Kidney tubule cell (primary cell): ENCODE results near the gene SGCE.
"Not testable (repeated sequence)": the region's sequence is repeated elsewhere in the genome, so short reads cannot be mapped to it uniquely, and the experiment has no call there.

Experiments
- DNase-seq: peaks from one replicate; pipeline ENCODE4 v3.0.0-alpha.2; 2018; ENCODE audit warnings: low spot score

SGCE gene

DNA sequence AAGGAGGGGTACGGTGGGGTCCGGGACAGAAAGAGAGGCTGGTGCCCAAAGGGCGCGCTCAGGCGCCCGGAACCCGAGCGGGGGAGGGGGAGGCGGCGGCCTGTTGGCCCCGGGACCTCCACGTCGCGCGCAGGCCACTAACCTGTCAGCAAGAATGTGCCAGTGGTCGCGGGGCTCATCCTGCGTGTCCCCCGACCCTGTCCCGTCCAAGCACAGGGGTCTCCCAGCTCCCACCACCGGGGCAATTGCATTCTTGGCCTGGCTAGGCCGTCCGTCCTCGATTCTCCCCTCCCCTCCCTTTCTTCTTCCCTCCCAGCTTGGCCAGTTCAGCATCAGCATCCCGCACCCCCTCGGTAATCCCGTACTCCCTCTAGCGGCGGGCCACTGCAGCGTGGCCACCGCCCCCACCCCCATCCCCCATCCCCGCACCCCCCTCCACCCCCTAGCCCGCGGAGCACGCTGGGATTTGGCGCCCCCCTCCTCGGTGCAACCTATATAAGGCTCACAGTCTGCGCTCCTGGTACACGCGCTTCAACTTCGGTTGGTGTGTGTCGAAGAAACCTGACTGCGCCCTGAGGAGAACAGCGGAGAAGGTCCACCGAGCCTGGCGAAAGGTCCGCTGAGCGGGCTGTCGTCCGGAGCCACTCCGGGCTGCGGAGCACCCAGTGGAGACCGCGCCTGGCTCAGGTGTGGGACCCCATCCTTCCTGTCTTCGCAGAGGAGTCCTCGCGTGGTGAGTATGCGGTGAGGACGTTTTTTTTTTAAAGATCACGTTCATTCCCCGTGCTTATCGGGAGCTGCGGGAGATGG is at the start of gene SGCE:
Gene SGCE (minus strand): TSS at position 286 of the 810 bp plus-strand sequence. CDS start 35 bp downstream, at position 251.
- peak; percentile 79 for DNase-seq

DNA sequence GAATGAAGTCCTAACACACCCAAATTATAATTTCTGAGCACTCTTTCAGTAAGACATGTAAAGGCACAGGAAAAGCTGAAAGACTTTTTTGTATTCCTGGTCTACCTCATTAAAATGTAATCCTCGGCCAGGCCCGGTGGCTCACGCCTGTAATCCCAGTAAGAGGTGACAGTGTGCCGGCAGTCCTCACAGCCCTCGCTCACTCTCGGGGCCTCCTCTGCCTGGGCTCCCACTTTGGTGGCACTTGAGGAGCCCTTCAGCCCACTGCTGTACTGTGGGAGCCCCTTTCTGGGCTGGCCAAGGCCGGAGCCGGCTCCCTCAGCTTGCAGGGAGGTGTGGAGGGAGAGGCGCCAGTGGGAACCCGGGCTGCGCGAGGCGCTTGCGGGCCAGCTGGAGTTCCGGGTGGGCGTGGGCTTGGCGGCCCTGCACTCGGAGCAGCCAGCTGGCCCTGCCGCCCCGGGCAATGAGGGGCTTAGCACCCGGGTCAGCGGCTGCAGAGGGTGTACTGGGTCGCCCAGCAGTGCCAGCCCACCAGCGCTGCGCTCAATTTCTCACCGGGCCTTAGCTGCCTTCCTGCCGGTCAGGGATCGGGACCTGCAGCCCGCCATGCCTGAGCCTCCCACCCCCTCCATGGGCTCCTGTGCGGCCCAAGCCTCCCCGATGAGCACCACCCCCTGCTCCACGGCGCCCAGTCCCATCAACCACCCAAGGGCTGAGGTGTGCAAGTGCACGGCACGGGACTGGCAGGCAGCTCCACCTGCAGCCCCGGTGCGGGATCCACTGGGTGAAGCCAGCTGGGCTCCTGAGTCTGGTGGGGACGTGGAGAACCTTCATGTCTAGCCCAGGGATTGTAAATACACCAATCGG is 49.5 kb upstream of the SGCE start:
- not testable (repeated sequence) for DNase-seq

- peak; percentile 85 for DNase-seq
Measured at GRCh38 chr7:94701555-94701973, 45.6 kb upstream of the SGCE start.

DNA sequence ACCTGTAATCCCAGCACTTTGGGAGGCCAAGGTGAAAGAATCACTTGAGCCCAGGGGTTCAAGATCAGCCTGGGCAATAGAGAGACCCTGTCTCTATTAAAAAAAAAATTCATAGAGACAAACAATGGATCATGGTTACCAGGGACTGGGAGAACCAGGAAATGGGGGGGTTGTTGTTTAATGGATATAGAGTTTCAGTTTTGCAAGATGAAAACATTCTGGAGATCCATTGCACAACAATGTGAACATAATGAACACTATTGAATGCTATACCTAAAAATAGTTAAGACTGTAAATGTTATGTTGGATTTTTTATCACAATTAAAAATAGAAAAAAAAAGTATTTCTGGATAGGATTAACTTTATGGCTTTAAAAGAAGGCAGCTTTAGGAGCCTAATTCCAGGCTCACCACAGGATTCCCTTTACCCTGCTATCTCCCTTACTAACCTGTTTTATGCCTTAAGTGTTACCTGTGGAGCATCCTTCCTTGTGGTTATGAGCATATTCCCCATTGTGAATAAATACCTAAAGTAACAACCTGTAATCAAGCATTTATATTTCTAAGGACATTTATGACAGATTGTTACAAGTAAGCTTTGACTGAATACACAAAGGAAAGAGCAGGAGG is 45.1 kb upstream of the SGCE start:
- no peak for DNase-seq

- DNase-seq = peak; percentile 72
Measured at GRCh38 chr7:94698275-94698674, 42.3 kb upstream of the SGCE start.

GRCh38 chr7:94697035-94697974 is 41.4 kb upstream of the SGCE start:
- peak; percentile 92 for DNase-seq

GRCh38 chr7:94687810-94688209 is 31.9 kb upstream of the SGCE start:
- no peak for DNase-seq

DNA sequence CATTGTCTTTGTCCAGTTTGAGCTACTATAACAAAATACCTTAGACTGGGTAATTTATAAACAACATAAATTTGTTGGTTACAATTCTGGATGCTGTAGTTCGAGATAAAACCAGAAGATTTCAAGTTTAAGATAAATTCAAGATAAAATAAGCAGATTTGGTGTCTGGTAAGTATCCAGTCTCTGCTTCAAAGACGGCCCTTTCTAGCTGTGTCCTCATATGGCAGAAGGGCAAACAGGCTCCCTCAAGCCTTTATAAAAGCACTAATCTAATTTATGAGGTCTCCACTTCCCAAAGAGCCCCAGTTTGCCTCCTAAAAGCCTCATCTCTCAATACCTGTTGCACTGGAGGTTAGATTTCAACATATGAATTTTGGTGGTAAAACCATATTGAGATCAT is 31.1 kb upstream of the SGCE start:
- DNase-seq = no peak

GRCh38 chr7:94683066-94683465 is 27.1 kb upstream of the SGCE start:
- no peak for DNase-seq

DNA sequence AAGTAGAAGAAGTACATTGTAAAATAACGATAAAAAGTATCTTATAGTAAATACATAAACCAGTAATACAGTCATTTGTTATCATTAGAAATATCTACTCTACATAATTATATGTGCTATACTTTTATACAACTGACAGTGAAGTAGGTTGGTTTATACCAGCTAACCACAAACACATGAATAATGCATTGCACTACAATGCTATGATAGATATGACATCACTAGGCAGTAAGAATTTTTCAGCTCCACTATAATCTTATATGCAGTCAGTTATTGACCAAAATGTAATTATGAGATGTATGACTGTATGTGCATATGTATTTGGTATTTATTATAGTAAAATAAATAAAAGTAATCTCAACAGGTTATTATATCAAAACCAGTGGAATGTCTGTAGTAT is 23.4 kb upstream of the SGCE start:
- no peak for DNase-seq

GRCh38 chr7:94676431-94676830 is 20.5 kb upstream of the SGCE start:
- no peak for DNase-seq

GRCh38 chr7:94675356-94675755 is 19.4 kb upstream of the SGCE start:
- no peak for DNase-seq

DNA sequence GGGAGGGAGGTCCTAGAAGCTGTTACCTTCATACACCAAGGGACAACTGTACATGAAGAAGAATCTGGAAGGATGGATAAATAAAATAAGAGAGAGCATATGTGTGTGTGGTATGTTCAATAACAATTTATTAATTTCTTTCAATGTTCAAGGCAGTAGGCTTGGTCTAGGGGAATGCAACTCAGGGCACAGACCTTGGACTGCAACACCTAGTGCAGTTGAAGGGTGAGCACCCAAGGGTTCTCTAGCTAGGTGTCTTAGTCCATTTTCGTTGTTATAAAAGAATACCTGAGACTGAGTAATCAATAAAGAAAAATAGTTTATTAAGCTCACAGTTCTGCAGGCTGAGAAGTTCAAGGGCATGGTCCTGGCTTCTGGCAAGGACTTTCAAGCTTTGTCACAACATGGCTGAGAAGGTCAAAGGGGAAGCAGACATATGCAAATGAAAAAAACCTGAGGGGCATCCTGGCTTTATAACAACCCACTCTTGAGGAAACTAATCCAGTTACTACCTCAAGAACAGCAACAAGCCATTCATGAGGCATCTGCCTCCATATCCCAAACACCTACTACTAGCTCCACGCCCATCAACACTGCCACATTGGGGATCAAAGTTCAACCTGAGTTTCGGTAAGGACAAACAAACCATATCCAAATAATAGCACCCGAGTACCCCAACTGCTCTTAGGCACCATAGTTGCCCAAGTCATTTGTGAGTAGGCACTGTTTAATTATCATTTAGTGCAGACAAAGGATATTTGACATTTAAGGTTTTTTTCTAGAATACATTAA is 15.7 kb upstream of the SGCE start:
- no peak for DNase-seq

DNA sequence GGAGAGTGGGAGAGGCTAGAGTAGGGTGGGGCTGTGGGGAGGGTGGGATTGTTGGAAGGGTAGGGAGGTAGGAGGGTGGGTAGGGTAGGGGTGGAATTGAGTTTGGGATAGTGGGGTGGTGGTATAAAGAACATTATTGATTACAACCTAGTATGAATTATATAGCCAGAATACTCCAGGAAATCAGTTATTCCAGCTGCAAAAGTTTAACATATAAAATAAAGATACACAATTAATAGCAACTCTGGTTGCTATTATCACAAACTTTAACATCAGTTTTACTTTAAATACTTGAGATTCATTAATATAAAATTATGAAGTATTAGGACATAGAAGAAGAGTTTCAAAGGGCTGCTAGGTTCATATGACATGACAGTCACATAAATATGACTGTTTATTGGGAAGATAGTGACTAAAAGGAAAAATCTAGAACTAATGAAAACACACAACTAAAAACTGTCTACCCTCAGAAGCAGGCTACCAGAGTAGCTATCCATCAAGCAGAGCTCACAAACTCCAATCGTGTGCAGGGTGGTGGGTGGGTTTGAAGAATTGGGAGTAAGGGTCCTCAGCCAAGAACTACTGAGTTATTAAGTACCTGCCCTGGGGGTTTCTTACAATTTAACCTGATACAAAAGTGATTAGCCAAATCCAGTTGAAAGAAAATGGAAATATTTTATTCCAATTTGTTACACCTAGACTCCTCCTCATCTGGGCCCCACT is 14.0 kb upstream of the SGCE start:
- no peak for DNase-seq

DNA sequence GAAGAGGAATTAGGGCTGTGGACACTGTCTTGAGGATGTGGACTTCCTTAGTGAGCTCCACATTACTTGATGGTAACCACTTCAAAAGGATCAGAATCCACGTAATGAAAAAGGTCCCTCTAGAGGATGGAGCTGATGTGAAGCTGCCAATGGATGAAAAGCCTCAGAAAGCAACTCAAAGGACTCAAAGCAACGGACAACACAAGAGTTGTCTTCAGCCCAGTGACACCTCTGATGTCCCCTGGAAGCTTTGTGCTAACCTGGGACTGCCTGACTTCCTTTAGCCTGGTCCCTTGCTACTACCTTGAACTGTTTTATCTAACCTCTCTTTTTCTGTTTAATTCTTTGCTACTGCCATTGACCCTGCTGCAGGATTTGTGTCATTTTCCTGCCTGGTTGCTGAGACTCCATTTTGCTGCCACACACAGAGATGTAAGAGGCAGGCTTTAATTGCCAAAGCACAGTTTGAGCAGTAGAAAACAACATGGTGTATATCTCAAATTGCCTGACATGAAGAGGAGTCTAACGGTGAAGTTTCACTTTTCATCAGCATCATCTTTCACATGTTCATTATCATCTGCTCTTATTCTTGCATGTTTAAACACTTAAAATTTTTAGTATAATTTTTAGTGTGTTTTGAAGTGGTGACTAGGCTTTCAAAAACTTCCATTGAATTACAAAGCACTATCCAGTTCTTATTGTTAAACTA is 11.1 kb upstream of the SGCE start:
- DNase-seq = no peak

DNA sequence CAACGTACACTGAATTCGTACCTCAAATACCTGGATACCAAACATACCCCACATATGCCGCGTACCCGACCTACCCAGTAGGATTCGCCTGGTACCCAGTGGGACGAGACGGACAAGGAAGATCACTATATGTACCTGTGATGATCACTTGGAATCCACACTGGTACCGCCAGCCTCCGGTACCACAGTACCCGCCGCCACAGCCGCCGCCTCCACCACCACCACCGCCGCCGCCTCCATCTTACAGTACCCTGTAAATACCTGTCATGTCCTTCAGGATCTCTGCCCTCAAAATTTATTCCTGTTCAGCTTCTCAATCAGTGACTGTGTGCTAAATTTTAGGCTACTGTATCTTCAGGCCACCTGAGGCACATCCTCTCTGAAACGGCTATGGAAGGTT is 9.5 kb upstream of the SGCE start:
- no peak for DNase-seq

DNA sequence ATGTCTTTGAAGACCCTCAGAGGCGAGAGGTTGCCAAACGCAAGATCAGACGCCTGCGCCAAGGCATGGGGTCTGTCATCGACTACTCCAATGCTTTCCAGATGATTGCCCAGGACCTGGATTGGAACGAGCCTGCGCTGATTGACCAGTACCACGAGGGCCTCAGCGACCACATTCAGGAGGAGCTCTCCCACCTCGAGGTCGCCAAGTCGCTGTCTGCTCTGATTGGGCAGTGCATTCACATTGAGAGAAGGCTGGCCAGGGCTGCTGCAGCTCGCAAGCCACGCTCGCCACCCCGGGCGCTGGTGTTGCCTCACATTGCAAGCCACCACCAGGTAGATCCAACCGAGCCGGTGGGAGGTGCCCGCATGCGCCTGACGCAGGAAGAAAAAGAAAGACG is 8.1 kb upstream of the SGCE start:
- DNase-seq = no peak

DNA sequence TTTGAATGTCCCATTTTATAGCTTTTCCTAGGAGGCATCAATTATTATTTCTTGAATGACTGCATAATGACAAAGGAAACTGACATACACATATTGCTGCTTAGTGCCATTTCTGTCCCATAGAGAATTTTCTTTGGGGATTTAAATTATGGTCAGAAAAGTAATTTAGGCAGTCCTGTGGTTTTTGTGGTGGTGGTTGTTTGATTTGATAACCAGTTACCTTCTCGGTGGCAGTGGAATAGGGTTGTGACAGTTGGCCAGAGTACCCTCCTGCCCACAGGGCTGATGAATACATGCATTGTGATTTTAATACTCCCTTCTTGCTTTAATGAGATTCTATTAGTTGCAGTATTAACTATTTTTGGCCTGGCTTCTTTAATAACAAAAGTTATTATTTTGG is 6.6 kb upstream of the SGCE start:
- DNase-seq = no peak

- DNase-seq = no peak
Measured at GRCh38 chr7:94660006-94660405, 4.1 kb upstream of the SGCE start.
